Keratinocyte (primary cell): ENCODE results near the gene CDC14B. TPM values are rescaled to one million over a fixed set of nuclear protein-coding genes. Genes with fewer than 3 reads are reported as not detected.

ENCODE experiments used
- DNase-seq: peaks from one replicate; pipeline ENCODE4 v3.0.0-alpha.2; 2011; ENCODE audit warnings: low read depth, missing footprints, low spot score
- FAIRE-seq: peaks from 2 replicates; lab custom pipeline; 2011; peaks lifted over from hg19 to GRCh38; lab: Jason Lieb, UNC
- H2AFZ ChIP-seq: 2 replicates; pipeline ENCODE4 v1.6.0; 2012; ENCODE audit warnings: low read length, control low read depth, inconsistent platforms; ENCODE audit not compliant: control insufficient read depth
- H3K27ac ChIP-seq: 2 replicates; pipeline ENCODE4 v1.5.1; 2011; ENCODE audit warnings: low read length; ENCODE audit not compliant: control insufficient read depth, insufficient read depth
- H3K27me3 ChIP-seq: 3 replicates; pipeline ENCODE4 v1.6.0; 2011; ENCODE audit warnings: low read length; ENCODE audit not compliant: control insufficient read depth, insufficient read depth; ENCODE audit errors: extremely low read depth
- H3K36me3 ChIP-seq, 2 experiments: 2 replicates in 1 of 2; 3 replicates in 1 of 2; pipeline ENCODE4 v1.5.1; 2011; ENCODE audit warnings: low read length in 2 of 2, mild to moderate bottlenecking in 1 of 2; ENCODE audit not compliant: control insufficient read depth in 2 of 2, insufficient read depth in 2 of 2; ENCODE audit errors: extremely low read depth in 1 of 2
- H3K4me1 ChIP-seq: 3 replicates; pipeline ENCODE4 v1.5.1; 2011; ENCODE audit warnings: low read length; ENCODE audit not compliant: control insufficient read depth, insufficient read depth; ENCODE audit errors: extremely low read depth
- H3K4me2 ChIP-seq: 3 replicates; pipeline ENCODE4 v1.6.0; 2011; ENCODE audit warnings: low read depth, low read length; ENCODE audit not compliant: control insufficient read depth, insufficient read depth; ENCODE audit errors: extremely low read depth
- H3K4me3 ChIP-seq, 3 experiments: fragments of 200-600 bp in 1 of 3; sonication (generic) in 1 of 3; 2 replicates in 2 of 3; 3 replicates in 1 of 3; pipeline ENCODE4 v1.5.1; 2011 to 2016; ENCODE audit warnings: low read length in 3 of 3, mild to moderate bottlenecking in 3 of 3, control low read depth in 2 of 3, inconsistent platforms in 1 of 3, low read depth in 1 of 3, mixed read lengths in 1 of 3, mixed run types in 1 of 3, moderate library complexity in 1 of 3; ENCODE audit not compliant: control insufficient read depth in 2 of 3, insufficient read depth in 2 of 3; ENCODE audit errors: extremely low read depth in 1 of 3
- H3K79me2 ChIP-seq: 2 replicates; pipeline ENCODE4 v1.6.0; 2012; ENCODE audit warnings: low read length; ENCODE audit not compliant: control insufficient read depth, insufficient read depth
- H3K9ac ChIP-seq: 3 replicates; pipeline ENCODE4 v1.6.0; 2011; ENCODE audit warnings: low read length; ENCODE audit not compliant: control insufficient read depth, insufficient read depth; ENCODE audit errors: extremely low read depth
- H3K9me1 ChIP-seq: 3 replicates; pipeline ENCODE4 v1.6.0; 2011; ENCODE audit warnings: low read length; ENCODE audit not compliant: control insufficient read depth, insufficient read depth; ENCODE audit errors: extremely low read depth
- H3K9me3 ChIP-seq: 2 replicates; pipeline ENCODE4 v1.5.1; 2012; ENCODE audit warnings: low read depth, low read length; ENCODE audit not compliant: control insufficient read depth
- H4K20me1 ChIP-seq: 3 replicates; pipeline ENCODE4 v1.6.0; 2011; ENCODE audit warnings: low read length; ENCODE audit not compliant: control insufficient read depth, insufficient read depth; ENCODE audit errors: extremely low read depth
- CTCF ChIP-seq, 3 experiments: IDR thresholded peaks in 1 of 3; conservative IDR thresholded peaks in 1 of 3; optimal IDR thresholded peaks in 1 of 3; 2 replicates in 2 of 3; 3 replicates in 1 of 3; pipeline versions ENCODE3 to v1.5.1; 2011; ENCODE audit warnings: low read length in 3 of 3, mild to moderate bottlenecking in 3 of 3, moderate library complexity in 2 of 3, control low read depth in 1 of 3, inconsistent platforms in 1 of 3; ENCODE audit not compliant: insufficient read depth in 2 of 3; ENCODE audit errors: extremely low read depth in 1 of 3
- EZH2 ChIP-seq: IDR thresholded peaks from one replicate; pipeline ENCODE4 v1.6.1; 2012; ENCODE audit warnings: inconsistent platforms, mild to moderate bottlenecking, low read length, moderate library complexity
- dilution Hi-C: fragments of 300-500 bp; cut with MboI; formaldehyde crosslinking; loops from one replicate; pipeline ENCODE4 v1.7.0; 2020; ENCODE audit warnings: low sequenced_read_pairs; ENCODE audit not compliant: extremely low pct_ligation_motif_present
- polyA plus RNA-seq, 5 experiments: library from polyadenylated mRNA; depleted of rRNA in 3 of 5; stranded (reverse) in 3 of 5; stranded (forward) in 1 of 5; unstranded in 1 of 5; fragments of >200 nt; gene quantifications; 1 replicate in 1 of 5; 2 replicates in 3 of 5; 3 replicates in 1 of 5; pipeline versions ENCODE4 v1.2.1 to v1.2.3, GENCODE V29; 2011 to 2012; ENCODE audit warnings: missing spikeins in 2 of 5, low read depth in 1 of 5, low replicate concordance in 1 of 5

CDC14B gene
- polyA plus RNA-seq, 1 donor (not counting 4 experiments of a cell fraction or from before 2014, with no cell fraction given) = 7.5 TPM

- no peak for DNase-seq
These were observed 104.9 kb downstream of the CDC14B start for GRCh38 chr9:96514800-96515158.

GRCh38 chr9:96514108-96514799 lies 105.4 kb downstream of the CDC14B start:
- peaks cover 0 to 4% of the 10 kb centered on the region in 2 experiments for H3K36me3 ChIP-seq
- no peaks in the 10 kb centered on the region for H3K9me1 ChIP-seq
- H2AFZ ChIP-seq = no peak overlapping the region
- no peaks in the 10 kb centered on the region for H3K79me2 ChIP-seq
- no peak overlapping the region for H3K4me3 ChIP-seq
- H3K9ac ChIP-seq = no peak overlapping the region
- TF ChIP-seq CTCF (optimal IDR thresholded peaks at IDR 0.05 in 1 of 3, IDR thresholded peaks at IDR 0.05 in 1 of 3, conservative IDR thresholded peaks at IDR 0.05 in 1 of 3; ENCODE audit: extremely low read depth in 1 of 3, insufficient read depth in 2 of 3, low read length in 3 of 3) = no peak
- no peak for TF ChIP-seq EZH2
- H3K27ac ChIP-seq = no peak overlapping the region
- FAIRE-seq (no peak), DNase-seq (no peak)
- H3K4me1 ChIP-seq = no peaks in the 10 kb centered on the region
- dilution Hi-C loops = no loop called here
- H3K9me3 ChIP-seq = no peaks in the 10 kb centered on the region
- no peaks in the 10 kb centered on the region for H4K20me1 ChIP-seq
- H3K4me2 ChIP-seq = no peak overlapping the region
- no peaks in the 10 kb centered on the region for H3K27me3 ChIP-seq

More at GRCh38 chr9:96514800-96515158, 104.9 kb downstream of the CDC14B start:
- dilution Hi-C loops = no loop called here
- Histone ChIP-seq H3K27me3 (no peaks in the 10 kb centered on the region), H3K9me1 (no peaks in the 10 kb centered on the region), H3K9me3 (no peaks in the 10 kb centered on the region), H3K27ac (no peak overlapping the region), H3K4me1 (no peaks in the 10 kb centered on the region), H2AFZ (no peak overlapping the region), H3K4me3 (no peak overlapping the region), H3K9ac (no peak overlapping the region), H4K20me1 (no peaks in the 10 kb centered on the region), H3K36me3 (peaks cover 0 to 4% of the 10 kb centered on the region in 2 experiments), H3K79me2 (no peaks in the 10 kb centered on the region), H3K4me2 (no peak overlapping the region)
- TF ChIP-seq EZH2 = no peak
- TF ChIP-seq CTCF (optimal IDR thresholded peaks at IDR 0.05 in 1 of 3, IDR thresholded peaks at IDR 0.05 in 1 of 3, conservative IDR thresholded peaks at IDR 0.05 in 1 of 3; ENCODE audit: extremely low read depth in 1 of 3, insufficient read depth in 2 of 3, low read length in 3 of 3) = no peak
- no peak for FAIRE-seq
